AML-193 (cell line): ENCODE measurements around the gene AKAP9.
"Not testable (repeated sequence)": the region's sequence is repeated elsewhere in the genome, so short reads cannot be mapped to it uniquely, and the experiment has no call there.

Source experiments
- DNase-seq, 2 experiments: peaks; one replicate each; lab custom pipeline; 2025; lab: John Stamatoyannopoulos, UW

AKAP9 gene

GRCh38 chr7:92064438-92065029, 123.9 kb downstream of the AKAP9 start:
- no peak for DNase-seq

GRCh38 chr7:92071032-92071431, 130.4 kb downstream of the AKAP9 start:
- DNase-seq, result no peak

- DNase-seq, result no peak
Measured at GRCh38 chr7:92072121-92072520, 131.5 kb downstream of the AKAP9 start.

GRCh38 chr7:92072708-92073107, 132.0 kb downstream of the AKAP9 start:
- DNase-seq, result no peak

- DNase-seq, result no peak
Measured at GRCh38 chr7:92075455-92076158, 134.9 kb downstream of the AKAP9 start.

GRCh38 chr7:92076509-92076908, 135.8 kb downstream of the AKAP9 start:
- no peak for DNase-seq

GRCh38 chr7:92083922-92084321, 143.3 kb downstream of the AKAP9 start:
- DNase-seq, result not testable (repeated sequence)

GRCh38 chr7:92088266-92088665, 147.6 kb downstream of the AKAP9 start:
- no peak for DNase-seq

GRCh38 chr7:92092210-92092609, 151.5 kb downstream of the AKAP9 start:
- DNase-seq, result no peak

- DNase-seq, result no peak
Measured at GRCh38 chr7:92095380-92095779, 154.7 kb downstream of the AKAP9 start.

GRCh38 chr7:92100534-92100933, 159.9 kb downstream of the AKAP9 start:
- no peak for DNase-seq

- not testable (repeated sequence) for DNase-seq
Measured at GRCh38 chr7:92102862-92103261, 162.2 kb downstream of the AKAP9 start.

- no peak for DNase-seq
Measured at GRCh38 chr7:92108821-92109220, 168.2 kb downstream of the AKAP9 start.

GRCh38 chr7:92110857-92111256, 170.2 kb downstream of the AKAP9 start:
- DNase-seq, result no peak

GRCh38 chr7:92115821-92116220, 175.2 kb downstream of the AKAP9 start:
- DNase-seq, result no peak

GRCh38 chr7:92116949-92117348, 176.3 kb downstream of the AKAP9 start:
- no peak for DNase-seq

GRCh38 chr7:92119213-92119759, 178.6 kb downstream of the AKAP9 start:
- DNase-seq, result no peak

GRCh38 chr7:92121681-92122080, 181.0 kb downstream of the AKAP9 start:
- no peak for DNase-seq

- no peak for DNase-seq
Measured at GRCh38 chr7:92131093-92131492, 190.4 kb downstream of the AKAP9 start.

- peak in 1 of 2 experiments; percentile 12 for DNase-seq
Measured at GRCh38 chr7:92131764-92132330, 191.2 kb downstream of the AKAP9 start.

- DNase-seq, result peak; percentile 37 to 52
Measured at GRCh38 chr7:92133133-92133736, 192.6 kb downstream of the AKAP9 start.

GRCh38 chr7:92133737-92134270, 193.1 kb downstream of the AKAP9 start:
- peak; percentile 37 to 52 for DNase-seq
